Loucy (cell line): ENCODE data around the gene CRYBA4.

Source experiments
- H2AFZ ChIP-seq: fragments of 200-600 bp; sonication (generic); 2 replicates; pipeline ENCODE4 v1.6.0; 2016; ENCODE audit warnings: antibody characterized with exemption, mild to moderate bottlenecking, low read length, moderate library complexity
- H3F3A ChIP-seq: fragments of 200-600 bp; 2 replicates; pipeline ENCODE4 v1.6.0; 2016; ENCODE audit warnings: antibody characterized with exemption, low read depth, mild to moderate bottlenecking
- H3K27me3 ChIP-seq: fragments of 200-600 bp; sonication (generic); 2 replicates; pipeline ENCODE4 v1.6.1; 2014; ENCODE audit warnings: low read length, mild to moderate bottlenecking; ENCODE audit not compliant: insufficient read depth, poor library complexity, severe bottlenecking
- H3K36me3 ChIP-seq: fragments of 200-600 bp; sonication (generic); 2 replicates; pipeline ENCODE4 v1.6.1; 2016; ENCODE audit warnings: low read length; ENCODE audit not compliant: insufficient read depth
- H3K4me1 ChIP-seq: fragments of 200-600 bp; sonication (generic); 2 replicates; pipeline ENCODE4 v1.5.1; 2014; ENCODE audit warnings: low read length, mild to moderate bottlenecking; ENCODE audit not compliant: insufficient read depth, poor library complexity, severe bottlenecking
- H3K4me2 ChIP-seq: fragments of 200-600 bp; sonication (generic); 2 replicates; pipeline ENCODE4 v1.6.0; 2014; ENCODE audit warnings: antibody characterized with exemption, low read length, low read depth, mild to moderate bottlenecking; ENCODE audit not compliant: poor library complexity, severe bottlenecking
- H3K4me3 ChIP-seq: fragments of 200-600 bp; sonication (generic); 2 replicates; pipeline ENCODE4 v1.5.1; 2014; ENCODE audit warnings: low read length, mild to moderate bottlenecking, mixed read lengths; ENCODE audit not compliant: poor library complexity, severe bottlenecking
- H3K79me2 ChIP-seq: fragments of 200-600 bp; sonication (generic); 2 replicates; pipeline ENCODE4 v1.6.1; 2014; ENCODE audit warnings: low read length; ENCODE audit not compliant: insufficient read depth
- H3K9ac ChIP-seq: fragments of 200-600 bp; sonication (generic); 2 replicates; pipeline ENCODE4 v1.6.0; 2014; ENCODE audit warnings: mild to moderate bottlenecking, low read depth, low read length, moderate library complexity; ENCODE audit not compliant: poor library complexity, severe bottlenecking
- H3K9me2 ChIP-seq: fragments of 200-600 bp; sonication (generic); replicated peaks from 2 replicates; pipeline ENCODE4 v1.6.1; 2016; ENCODE audit warnings: low read depth, low read length, mixed read lengths
- H3K9me3 ChIP-seq: fragments of 200-600 bp; sonication (generic); 2 replicates; pipeline ENCODE4 v1.6.1; 2014; ENCODE audit warnings: mild to moderate bottlenecking, antibody characterized with exemption, low read length, low read depth; ENCODE audit not compliant: insufficient read depth
- H4K20me1 ChIP-seq: fragments of 200-600 bp; sonication (generic); 2 replicates; pipeline ENCODE4 v1.6.0; 2014; ENCODE audit warnings: antibody characterized with exemption, low read length, mild to moderate bottlenecking; ENCODE audit not compliant: insufficient read depth, poor library complexity, severe bottlenecking
- CTCF ChIP-seq: fragments of 200-600 bp; sonication (generic); conservative IDR thresholded peaks from 2 replicates; pipeline ENCODE4 v1.5.1; 2014; ENCODE audit warnings: mild to moderate bottlenecking, antibody characterized with exemption, low read length
- EZH2phosphoT487 ChIP-seq: fragments of 200-600 bp; IDR thresholded peaks from 2 replicates; pipeline ENCODE4 v1.6.1; 2018; ENCODE audit warnings: antibody characterized with exemption, mild to moderate bottlenecking, moderate library complexity, borderline replicate concordance

Gene CRYBA4

DNA sequence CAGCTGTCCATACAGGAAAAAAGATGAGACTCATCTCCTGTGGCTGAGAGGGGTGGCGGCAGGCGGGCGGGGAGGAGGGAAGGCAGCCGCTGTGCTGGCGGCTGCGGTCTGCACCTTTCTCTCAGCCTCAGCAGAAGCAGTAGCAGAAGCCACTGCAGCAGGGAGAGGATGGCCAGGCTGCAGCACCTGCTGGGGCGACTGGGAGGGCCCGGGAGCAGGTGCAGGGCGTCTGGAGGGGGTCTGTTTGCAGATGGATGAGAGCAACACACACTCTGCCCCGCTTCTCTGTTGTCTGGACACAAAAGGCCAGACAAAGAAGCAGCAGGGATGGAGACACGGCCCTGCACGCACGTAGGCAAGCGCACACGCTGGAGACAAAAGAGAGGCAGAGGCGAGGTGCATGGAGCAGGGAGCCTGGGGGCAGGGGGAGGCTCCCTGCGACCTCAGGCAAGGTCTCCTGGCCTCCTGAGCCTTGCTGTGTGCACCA is 26.3 kb downstream of the CRYBA4 start:
- no peaks in the 10 kb centered on the region for H3K9me2 ChIP-seq
- H4K20me1 ChIP-seq, result no peaks in the 10 kb centered on the region
- H3F3A ChIP-seq, result no peaks in the 10 kb centered on the region
- H2AFZ ChIP-seq, result no peak overlapping the region
- no peaks in the 10 kb centered on the region for H3K27me3 ChIP-seq
- no peak overlapping the region for H3K9ac ChIP-seq
- no peak overlapping the region for H3K4me3 ChIP-seq
- TF ChIP-seq EZH2phosphoT487, result no peak
- TF ChIP-seq CTCF, result no peak
- H3K4me1 ChIP-seq, result peaks cover 48% of the 10 kb centered on the region
- no peaks in the 10 kb centered on the region for H3K36me3 ChIP-seq
- H3K4me2 ChIP-seq, result no peak overlapping the region
- no peaks in the 10 kb centered on the region for H3K79me2 ChIP-seq
- no peaks in the 10 kb centered on the region for H3K9me3 ChIP-seq

- peak overlapping the region; percentile 38; the same call in 1 of the 2 replicates for H2AFZ ChIP-seq
- no peaks in the 10 kb centered on the region for H3K79me2 ChIP-seq
- peaks cover 41% of the 10 kb centered on the region for H3K4me1 ChIP-seq
- H3K36me3 ChIP-seq, result no peaks in the 10 kb centered on the region
- H3K9me2 ChIP-seq, result no peaks in the 10 kb centered on the region
- no peaks in the 10 kb centered on the region for H4K20me1 ChIP-seq
- no peak overlapping the region for H3K4me3 ChIP-seq
- H3K27me3 ChIP-seq, result no peaks in the 10 kb centered on the region
- no peak overlapping the region for H3K4me2 ChIP-seq
- H3K9me3 ChIP-seq, result no peaks in the 10 kb centered on the region
- TF ChIP-seq EZH2phosphoT487 (no peak), CTCF (no peak)
- H3K9ac ChIP-seq, result peak overlapping the region; percentile 26
- H3F3A ChIP-seq, result no peaks in the 10 kb centered on the region
Measured at GRCh38 chr22:26648528-26649388, 27.0 kb downstream of the CRYBA4 start.

DNA sequence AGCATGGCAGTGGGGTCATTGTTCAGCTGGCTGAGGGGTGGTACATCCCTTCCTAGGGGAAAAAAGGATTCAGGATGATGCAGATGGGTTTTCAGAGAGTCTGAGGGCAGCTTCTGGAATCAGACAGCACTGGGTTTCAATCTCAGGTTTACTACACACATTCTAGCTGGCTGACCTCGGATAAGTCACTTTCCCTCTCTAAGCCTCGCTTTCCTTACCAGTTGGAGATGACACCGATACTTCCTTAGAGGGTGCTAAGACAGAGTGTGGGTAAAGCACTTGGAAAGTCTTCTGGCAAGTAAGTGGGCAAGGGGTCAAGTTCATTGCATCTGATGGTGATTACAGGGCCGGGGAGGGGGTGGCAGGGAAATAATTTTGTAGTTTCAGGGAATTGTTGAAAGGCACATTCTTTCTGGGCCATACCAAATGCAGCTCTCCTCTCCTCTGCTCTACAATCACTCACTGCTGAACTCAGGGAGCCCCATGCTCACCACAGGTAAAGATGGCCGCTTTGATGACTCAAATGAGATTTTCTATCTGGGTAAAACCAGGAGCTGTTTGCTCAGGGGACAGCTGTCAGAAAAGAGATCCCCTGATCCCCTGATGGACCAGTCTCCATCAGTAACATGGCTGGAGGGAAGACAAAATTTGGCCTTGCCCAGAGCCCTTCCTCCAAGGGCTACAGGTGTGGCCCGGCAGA is 29.1 kb downstream of the CRYBA4 start:
- H3K9me3 ChIP-seq, result no peaks in the 10 kb centered on the region
- TF ChIP-seq CTCF (no peak), EZH2phosphoT487 (no peak)
- H3K79me2 ChIP-seq, result no peaks in the 10 kb centered on the region
- no peaks in the 10 kb centered on the region for H3F3A ChIP-seq
- no peak overlapping the region for H3K9ac ChIP-seq
- no peak overlapping the region for H3K4me2 ChIP-seq
- H4K20me1 ChIP-seq, result no peaks in the 10 kb centered on the region
- H3K9me2 ChIP-seq, result no peaks in the 10 kb centered on the region
- H3K4me1 ChIP-seq, result peaks cover 22% of the 10 kb centered on the region
- no peak overlapping the region for H2AFZ ChIP-seq
- H3K4me3 ChIP-seq, result no peak overlapping the region
- no peaks in the 10 kb centered on the region for H3K36me3 ChIP-seq
- H3K27me3 ChIP-seq, result no peaks in the 10 kb centered on the region
